HepG2 (cell line): Measurements from ENCODE around the gene JPH3. TPM values are rescaled to one million over a fixed set of nuclear protein-coding genes. Genes with fewer than 3 reads are reported as not detected.
A peak's percentile ranks its signal among the peaks of the same experiment; 100 is the strongest.

ENCODE experiments used
- CBX5 ChIP-seq: sonication (generic); formaldehyde crosslinking; IDR thresholded peaks from 2 replicates; pipeline ENCODE4 v1.4.0; 2020; ENCODE audit warnings: missing genetic modification reagents, borderline replicate concordance
- MEIS2 ChIP-seq: sonication (generic); formaldehyde crosslinking; IDR thresholded peaks from 2 replicates; pipeline ENCODE4 v1.9.0; 2021; ENCODE audit warnings: mild to moderate bottlenecking, missing genetic modification reagents
- MTF1 ChIP-seq: sonication (generic); formaldehyde crosslinking; IDR thresholded peaks from 2 replicates; pipeline ENCODE4 v1.5.0; 2020; ENCODE audit warnings: missing genetic modification reagents
- MXI1 ChIP-seq: IDR thresholded peaks from 3 replicates; pipeline ENCODE4 v1.6.1; 2012; ENCODE audit warnings: low read depth, low read length, inconsistent platforms, borderline replicate concordance
- PHF21A ChIP-seq: sonication (generic); formaldehyde crosslinking; IDR thresholded peaks from 2 replicates; pipeline ENCODE4 v1.5.0; 2020; ENCODE audit warnings: mild to moderate bottlenecking, missing genetic modification reagents
- SPEN ChIP-seq: sonication (generic); formaldehyde crosslinking; IDR thresholded peaks from 2 replicates; pipeline ENCODE4 v1.5.1; 2020; ENCODE audit warnings: low read depth, mild to moderate bottlenecking, missing genetic modification reagents
- SRY ChIP-seq: sonication (generic); formaldehyde crosslinking; IDR thresholded peaks from 2 replicates; pipeline ENCODE4 v1.8.0; 2022; ENCODE audit warnings: mild to moderate bottlenecking, missing genetic modification reagents
- SSRP1 ChIP-seq: IDR thresholded peaks from 2 replicates; pipeline ENCODE4 v1.6.1; 2016; ENCODE audit warnings: control low read depth
- ZFP36L2 ChIP-seq: sonication (generic); formaldehyde crosslinking; IDR thresholded peaks from 2 replicates; pipeline ENCODE4 v1.4.0; 2020; ENCODE audit warnings: missing genetic modification reagents
- ZNF138 ChIP-seq: sonication (generic); formaldehyde crosslinking; IDR thresholded peaks from 2 replicates; pipeline ENCODE4 v1.5.0; 2020; ENCODE audit warnings: mild to moderate bottlenecking, low read depth, missing genetic modification reagents
- ZNF143 ChIP-seq: sonication (generic); formaldehyde crosslinking; IDR thresholded peaks from 2 replicates; pipeline ENCODE4 v1.4.0; 2020; ENCODE audit warnings: missing genetic modification reagents
- ZNF34 ChIP-seq: sonication (generic); formaldehyde crosslinking; IDR thresholded peaks from 2 replicates; pipeline ENCODE4 v1.4.0; 2020; ENCODE audit warnings: mild to moderate bottlenecking, missing genetic modification reagents, borderline replicate concordance
- polyA plus RNA-seq, 8 experiments: library from polyadenylated mRNA; depleted of rRNA in 3 of 8; stranded (reverse) in 7 of 8; unstranded in 1 of 8; fragments of >200 nt; fragmentation: Illumina TruSeq in 4 of 8; extraction: Trizol in 4 of 8; gene quantifications; 2 replicates each; pipeline versions ENCODE4 v1.2.1 to v1.2.3, GENCODE V29; 2011 to 2016; ENCODE audit warnings: low read depth in 4 of 8, missing spikeins in 1 of 8, mixed read lengths in 1 of 8; ENCODE audit not compliant: insufficient read depth in 1 of 8
- total RNA-seq, 5 experiments: library from RNA; depleted of rRNA; stranded (reverse); fragments of >200 nt; fragmentation: Illumina TruSeq; extraction: Trizol; gene quantifications; 2 replicates each; pipeline ENCODE4 v1.2.3, GENCODE V29; 2016; ENCODE audit warnings: low read depth in 1 of 5
- TF ChIP-seq, protein P1 (sequence below): sonication (generic); formaldehyde crosslinking; IDR thresholded peaks from 2 replicates; pipeline ENCODE4 v1.4.0; 2020; ENCODE audit warnings: missing genetic modification reagents
- TF ChIP-seq, protein P2 (sequence below): sonication (generic); formaldehyde crosslinking; IDR thresholded peaks from 2 replicates; pipeline ENCODE4 v1.4.0; 2020; ENCODE audit warnings: mild to moderate bottlenecking, missing genetic modification reagents
- TF ChIP-seq, protein P3 (sequence below): sonication (generic); formaldehyde crosslinking; IDR thresholded peaks from 2 replicates; pipeline ENCODE4 v1.5.1; 2020; ENCODE audit warnings: mild to moderate bottlenecking, missing genetic modification reagents

Gene JPH3
- total and polyA plus RNA-seq, 2 of the 13 experiments (the other 11 are each of a cell fraction or from before 2014, with no cell fraction given) = not detected

DNA sequence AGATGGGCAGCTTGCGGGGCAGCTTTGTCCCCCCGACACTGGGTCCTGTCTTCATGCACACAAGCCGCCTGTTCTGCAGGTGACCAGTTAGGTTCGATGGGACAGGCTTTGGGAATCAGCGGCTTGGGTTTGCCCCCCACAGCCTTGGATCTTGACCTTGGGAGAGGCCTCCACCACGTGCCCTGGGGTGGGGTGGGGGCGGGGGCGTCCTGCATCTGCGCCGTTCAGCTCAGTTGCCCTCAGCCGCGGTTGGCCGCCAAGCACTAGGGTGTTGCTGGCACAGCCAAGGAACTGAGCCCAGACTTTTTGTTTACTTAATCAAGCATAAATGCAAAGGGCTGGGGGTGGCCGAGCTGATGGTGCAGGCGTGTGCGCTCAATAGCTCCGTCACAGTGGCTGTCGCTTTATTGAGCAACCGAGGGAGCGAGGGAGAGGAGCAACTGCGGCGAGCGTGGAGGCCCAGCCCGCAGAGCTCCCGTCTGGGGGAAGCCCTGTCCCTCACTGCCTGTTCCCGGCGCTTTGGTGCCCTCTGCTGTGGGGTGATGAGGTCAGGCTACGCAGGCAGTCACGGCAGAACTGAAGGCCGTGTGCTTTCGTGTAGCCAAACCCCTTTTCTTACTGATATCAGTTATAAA is 33.9 kb downstream of the JPH3 start (continued):
- TF ChIP-seq, protein P1, sequence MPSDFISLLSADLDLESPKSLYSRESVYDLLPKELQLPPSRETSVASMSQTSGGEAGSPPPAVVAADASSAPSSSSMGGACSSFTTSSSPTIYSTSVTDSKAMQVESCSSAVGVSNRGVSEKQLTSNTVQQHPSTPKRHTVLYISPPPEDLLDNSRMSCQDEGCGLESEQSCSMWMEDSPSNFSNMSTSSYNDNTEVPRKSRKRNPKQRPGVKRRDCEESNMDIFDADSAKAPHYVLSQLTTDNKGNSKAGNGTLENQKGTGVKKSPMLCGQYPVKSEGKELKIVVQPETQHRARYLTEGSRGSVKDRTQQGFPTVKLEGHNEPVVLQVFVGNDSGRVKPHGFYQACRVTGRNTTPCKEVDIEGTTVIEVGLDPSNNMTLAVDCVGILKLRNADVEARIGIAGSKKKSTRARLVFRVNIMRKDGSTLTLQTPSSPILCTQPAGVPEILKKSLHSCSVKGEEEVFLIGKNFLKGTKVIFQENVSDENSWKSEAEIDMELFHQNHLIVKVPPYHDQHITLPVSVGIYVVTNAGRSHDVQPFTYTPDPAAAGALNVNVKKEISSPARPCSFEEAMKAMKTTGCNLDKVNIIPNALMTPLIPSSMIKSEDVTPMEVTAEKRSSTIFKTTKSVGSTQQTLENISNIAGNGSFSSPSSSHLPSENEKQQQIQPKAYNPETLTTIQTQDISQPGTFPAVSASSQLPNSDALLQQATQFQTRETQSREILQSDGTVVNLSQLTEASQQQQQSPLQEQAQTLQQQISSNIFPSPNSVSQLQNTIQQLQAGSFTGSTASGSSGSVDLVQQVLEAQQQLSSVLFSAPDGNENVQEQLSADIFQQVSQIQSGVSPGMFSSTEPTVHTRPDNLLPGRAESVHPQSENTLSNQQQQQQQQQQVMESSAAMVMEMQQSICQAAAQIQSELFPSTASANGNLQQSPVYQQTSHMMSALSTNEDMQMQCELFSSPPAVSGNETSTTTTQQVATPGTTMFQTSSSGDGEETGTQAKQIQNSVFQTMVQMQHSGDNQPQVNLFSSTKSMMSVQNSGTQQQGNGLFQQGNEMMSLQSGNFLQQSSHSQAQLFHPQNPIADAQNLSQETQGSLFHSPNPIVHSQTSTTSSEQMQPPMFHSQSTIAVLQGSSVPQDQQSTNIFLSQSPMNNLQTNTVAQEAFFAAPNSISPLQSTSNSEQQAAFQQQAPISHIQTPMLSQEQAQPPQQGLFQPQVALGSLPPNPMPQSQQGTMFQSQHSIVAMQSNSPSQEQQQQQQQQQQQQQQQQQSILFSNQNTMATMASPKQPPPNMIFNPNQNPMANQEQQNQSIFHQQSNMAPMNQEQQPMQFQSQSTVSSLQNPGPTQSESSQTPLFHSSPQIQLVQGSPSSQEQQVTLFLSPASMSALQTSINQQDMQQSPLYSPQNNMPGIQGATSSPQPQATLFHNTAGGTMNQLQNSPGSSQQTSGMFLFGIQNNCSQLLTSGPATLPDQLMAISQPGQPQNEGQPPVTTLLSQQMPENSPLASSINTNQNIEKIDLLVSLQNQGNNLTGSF = 0 out of 2 replicates have a peak, but pooled peaks have one; percentile 38
- TF ChIP-seq SPEN = peak; percentile 51; the same call in 1 of the 2 replicates
- TF ChIP-seq MEIS2 = peak; percentile 16; the same call in 1 of the 2 replicates
- TF ChIP-seq PHF21A (CRISPR knock-in tag) = peak; percentile 30; the same call in 1 of the 2 replicates
- TF ChIP-seq ZNF138 (CRISPR knock-in tag) = 0 out of 2 replicates have a peak, but pooled peaks have one; percentile 3
- TF ChIP-seq ZFP36L2 (CRISPR knock-in tag) = no peak
- 0 out of 2 replicates have a peak, but pooled peaks have one; percentile 43 for TF ChIP-seq ZNF34 (CRISPR knock-in tag)
- no peak for TF ChIP-seq SSRP1
- no peak for TF ChIP-seq MTF1 (CRISPR knock-in tag)
- TF ChIP-seq SRY (CRISPR knock-in tag) = 0 out of 2 replicates have a peak, but pooled peaks have one; percentile 20
- TF ChIP-seq, protein P2, sequence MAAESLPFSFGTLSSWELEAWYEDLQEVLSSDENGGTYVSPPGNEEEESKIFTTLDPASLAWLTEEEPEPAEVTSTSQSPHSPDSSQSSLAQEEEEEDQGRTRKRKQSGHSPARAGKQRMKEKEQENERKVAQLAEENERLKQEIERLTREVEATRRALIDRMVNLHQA (CRISPR knock-in tag) = no peak
- TF ChIP-seq MXI1 = peak; percentile 10; the same call in 1 of the 3 replicates
- peak; percentile 41; the same call in 1 of the 2 replicates for TF ChIP-seq ZNF143
- peak; percentile 56; the same call in 1 of the 2 replicates for TF ChIP-seq CBX5 (CRISPR knock-in tag)
- TF ChIP-seq, protein P3, sequence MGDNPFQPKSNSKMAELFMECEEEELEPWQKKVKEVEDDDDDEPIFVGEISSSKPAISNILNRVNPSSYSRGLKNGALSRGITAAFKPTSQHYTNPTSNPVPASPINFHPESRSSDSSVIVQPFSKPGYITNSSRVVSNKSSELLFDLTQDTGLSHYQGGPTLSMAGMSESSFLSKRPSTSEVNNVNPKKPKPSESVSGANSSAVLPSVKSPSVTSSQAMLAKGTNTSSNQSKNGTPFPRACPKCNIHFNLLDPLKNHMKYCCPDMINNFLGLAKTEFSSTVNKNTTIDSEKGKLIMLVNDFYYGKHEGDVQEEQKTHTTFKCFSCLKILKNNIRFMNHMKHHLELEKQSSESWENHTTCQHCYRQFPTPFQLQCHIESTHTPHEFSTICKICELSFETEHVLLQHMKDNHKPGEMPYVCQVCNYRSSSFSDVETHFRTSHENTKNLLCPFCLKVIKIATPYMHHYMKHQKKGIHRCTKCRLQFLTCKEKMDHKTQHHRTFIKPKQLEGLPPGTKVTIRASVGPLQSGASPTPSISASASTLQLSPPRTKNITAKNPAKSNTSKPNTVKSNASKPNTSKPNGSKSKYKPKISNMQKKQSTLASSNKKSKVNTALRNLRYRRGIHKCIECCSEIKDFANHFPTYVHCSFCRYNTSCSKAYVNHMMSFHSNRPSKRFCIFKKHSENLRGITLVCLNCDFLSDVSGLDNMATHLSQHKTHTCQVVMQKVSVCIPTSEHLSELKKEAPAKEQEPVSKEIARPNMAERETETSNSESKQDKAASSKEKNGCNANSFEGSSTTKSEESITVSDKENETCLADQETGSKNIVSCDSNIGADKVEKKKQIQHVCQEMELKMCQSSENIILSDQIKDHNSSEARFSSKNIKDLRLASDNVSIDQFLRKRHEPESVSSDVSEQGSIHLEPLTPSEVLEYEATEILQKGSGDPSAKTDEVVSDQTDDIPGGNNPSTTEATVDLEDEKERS (CRISPR knock-in tag) = 0 out of 2 replicates have a peak, but pooled peaks have one; percentile 37
